Loucy (cell line): ENCODE data around the gene VAV3.

ENCODE experiments used
- CTCF ChIP-seq: fragments of 200-600 bp; sonication (generic); conservative IDR thresholded peaks from 2 replicates; pipeline ENCODE4 v1.5.1; 2014; ENCODE audit warnings: mild to moderate bottlenecking, antibody characterized with exemption, low read length
- EZH2phosphoT487 ChIP-seq: fragments of 200-600 bp; IDR thresholded peaks from 2 replicates; pipeline ENCODE4 v1.6.1; 2018; ENCODE audit warnings: antibody characterized with exemption, mild to moderate bottlenecking, moderate library complexity, borderline replicate concordance

- TF ChIP-seq CTCF (no peak), EZH2phosphoT487 (no peak)
Observed at GRCh38 chr1:107867897-107868296, 97.1 kb downstream of the VAV3 start.
